Skeletal muscle satellite cell (primary cell): ENCODE measurements around the gene EFTUD2.

Source experiments
- H3K27me3 ChIP-seq: 2 replicates; pipeline ENCODE4 v1.7.0; 2013; ENCODE audit warnings: low read length; ENCODE audit not compliant: control insufficient read depth, insufficient read depth
- H3K36me3 ChIP-seq: 2 replicates; pipeline ENCODE4 v1.7.0; 2013; ENCODE audit warnings: mild to moderate bottlenecking, control low read depth, low read length; ENCODE audit not compliant: insufficient read depth
- H3K4me1 ChIP-seq: 2 replicates; pipeline ENCODE4 v1.7.0; 2013; ENCODE audit warnings: low read length; ENCODE audit not compliant: control insufficient read depth, insufficient read depth
- H3K4me2 ChIP-seq: 2 replicates; pipeline ENCODE4 v1.7.0; 2013; ENCODE audit warnings: mild to moderate bottlenecking, low read length
- H3K4me3 ChIP-seq: 2 replicates; pipeline ENCODE4 v1.7.0; 2013; ENCODE audit warnings: low read length
- H3K9ac ChIP-seq: 2 replicates; pipeline ENCODE4 v1.7.0; 2013; ENCODE audit warnings: mild to moderate bottlenecking, low read depth, low read length, moderate library complexity
- H3K9me3 ChIP-seq: replicated peaks from 2 replicates; pipeline ENCODE4 v1.7.0; 2013; ENCODE audit warnings: mild to moderate bottlenecking, control low read depth, low read length

The EFTUD2 gene

GRCh38 chr17:44875761-44876160 is 23.5 kb downstream of the EFTUD2 start:
- H3K4me1 ChIP-seq, result no peaks in the 10 kb centered on the region
- no peaks in the 10 kb centered on the region for H3K27me3 ChIP-seq
- no peak overlapping the region for H3K9ac ChIP-seq
- no peaks in the 10 kb centered on the region for H3K9me3 ChIP-seq
- H3K4me3 ChIP-seq, result no peak overlapping the region
- peaks cover 67% of the 10 kb centered on the region for H3K36me3 ChIP-seq
- H3K4me2 ChIP-seq, result no peak overlapping the region

- Histone ChIP-seq H3K4me2 (no peak overlapping the region), H3K9me3 (no peaks in the 10 kb centered on the region), H3K27me3 (no peaks in the 10 kb centered on the region), H3K4me3 (no peak overlapping the region), H3K9ac (no peak overlapping the region), H3K4me1 (no peaks in the 10 kb centered on the region), H3K36me3 (peaks cover 76% of the 10 kb centered on the region)
Observed at GRCh38 chr17:44872131-44872768, 27.0 kb downstream of the EFTUD2 start.

- Histone ChIP-seq H3K4me2 (no peak overlapping the region), H3K36me3 (peaks cover 78% of the 10 kb centered on the region), H3K9ac (no peak overlapping the region), H3K4me3 (no peak overlapping the region), H3K27me3 (no peaks in the 10 kb centered on the region), H3K9me3 (no peaks in the 10 kb centered on the region), H3K4me1 (no peaks in the 10 kb centered on the region)
Observed at GRCh38 chr17:44871556-44871955, 27.7 kb downstream of the EFTUD2 start.

- H3K27me3 ChIP-seq, result no peaks in the 10 kb centered on the region
- no peaks in the 10 kb centered on the region for H3K9me3 ChIP-seq
- no peak overlapping the region for H3K4me2 ChIP-seq
- no peak overlapping the region for H3K9ac ChIP-seq
- H3K4me3 ChIP-seq, result no peak overlapping the region
- H3K4me1 ChIP-seq, result no peaks in the 10 kb centered on the region
- H3K36me3 ChIP-seq, result peaks cover 75% of the 10 kb centered on the region
Observed at GRCh38 chr17:44867841-44868240, 31.4 kb downstream of the EFTUD2 start.

GRCh38 chr17:44865931-44866330 is 33.3 kb downstream of the EFTUD2 start:
- no peak overlapping the region for H3K4me2 ChIP-seq
- no peaks in the 10 kb centered on the region for H3K4me1 ChIP-seq
- H3K4me3 ChIP-seq, result no peak overlapping the region
- H3K9ac ChIP-seq, result no peak overlapping the region
- no peaks in the 10 kb centered on the region for H3K27me3 ChIP-seq
- H3K36me3 ChIP-seq, result peaks cover 77% of the 10 kb centered on the region
- no peaks in the 10 kb centered on the region for H3K9me3 ChIP-seq

GRCh38 chr17:44865231-44865660 is 34.0 kb downstream of the EFTUD2 start:
- H3K27me3 ChIP-seq, result no peaks in the 10 kb centered on the region
- H3K4me3 ChIP-seq, result no peak overlapping the region
- no peak overlapping the region for H3K9ac ChIP-seq
- peaks cover 80% of the 10 kb centered on the region for H3K36me3 ChIP-seq
- no peak overlapping the region for H3K4me2 ChIP-seq
- H3K9me3 ChIP-seq, result no peaks in the 10 kb centered on the region
- no peaks in the 10 kb centered on the region for H3K4me1 ChIP-seq

GRCh38 chr17:44864831-44865230 is 34.4 kb downstream of the EFTUD2 start:
- no peak overlapping the region for H3K4me3 ChIP-seq
- H3K9ac ChIP-seq, result no peak overlapping the region
- H3K9me3 ChIP-seq, result no peaks in the 10 kb centered on the region
- H3K36me3 ChIP-seq, result peaks cover 80% of the 10 kb centered on the region
- H3K4me1 ChIP-seq, result no peaks in the 10 kb centered on the region
- H3K4me2 ChIP-seq, result no peak overlapping the region
- H3K27me3 ChIP-seq, result no peaks in the 10 kb centered on the region

- H3K4me3 ChIP-seq, result no peak overlapping the region
- no peaks in the 10 kb centered on the region for H3K9me3 ChIP-seq
- no peak overlapping the region for H3K9ac ChIP-seq
- no peaks in the 10 kb centered on the region for H3K4me1 ChIP-seq
- H3K4me2 ChIP-seq, result no peak overlapping the region
- no peaks in the 10 kb centered on the region for H3K27me3 ChIP-seq
- peaks cover 80% of the 10 kb centered on the region for H3K36me3 ChIP-seq
Observed at GRCh38 chr17:44863061-44863918, 36.0 kb downstream of the EFTUD2 start.

- H3K36me3 ChIP-seq, result peaks cover 79% of the 10 kb centered on the region
- H3K4me1 ChIP-seq, result no peaks in the 10 kb centered on the region
- H3K9ac ChIP-seq, result no peak overlapping the region
- H3K4me3 ChIP-seq, result no peak overlapping the region
- H3K9me3 ChIP-seq, result no peaks in the 10 kb centered on the region
- no peaks in the 10 kb centered on the region for H3K27me3 ChIP-seq
- H3K4me2 ChIP-seq, result no peak overlapping the region
Observed at GRCh38 chr17:44862278-44862914, 36.8 kb downstream of the EFTUD2 start.

- H3K36me3 ChIP-seq, result peaks cover 88% of the 10 kb centered on the region
- H3K4me1 ChIP-seq, result no peaks in the 10 kb centered on the region
- H3K4me2 ChIP-seq, result no peak overlapping the region
- no peaks in the 10 kb centered on the region for H3K27me3 ChIP-seq
- H3K9ac ChIP-seq, result no peak overlapping the region
- H3K4me3 ChIP-seq, result no peak overlapping the region
- no peaks in the 10 kb centered on the region for H3K9me3 ChIP-seq
Observed at GRCh38 chr17:44859701-44860100, 39.5 kb downstream of the EFTUD2 start.

GRCh38 chr17:44854192-44854591 is 45.1 kb downstream of the EFTUD2 start:
- H3K27me3 ChIP-seq, result no peaks in the 10 kb centered on the region
- H3K4me1 ChIP-seq, result no peaks in the 10 kb centered on the region
- no peak overlapping the region for H3K9ac ChIP-seq
- H3K9me3 ChIP-seq, result no peaks in the 10 kb centered on the region
- no peak overlapping the region for H3K4me3 ChIP-seq
- H3K4me2 ChIP-seq, result no peak overlapping the region
- H3K36me3 ChIP-seq, result peaks cover 82% of the 10 kb centered on the region
